Measurements from ENCODE around the gene ARAP1.
A peak's percentile ranks its signal among the peaks of the same experiment; 100 is the strongest.

ARAP1 gene

GRCh38 chr11:72760539-72761405 is 8.6 kb upstream of the ARAP1 start:
- DNase-seq = no peak

GRCh38 chr11:72759468-72759985 is 7.3 kb upstream of the ARAP1 start:
- peak; percentile 69 for DNase-seq

GRCh38 chr11:72758690-72759389 is 6.6 kb upstream of the ARAP1 start:
- peak; percentile 83 for DNase-seq

- DNase-seq = no peak
Observed at GRCh38 chr11:72758304-72758689, 6.1 kb upstream of the ARAP1 start.

- no peak for DNase-seq
Observed at GRCh38 chr11:72755713-72756285, 3.6 kb upstream of the ARAP1 start.

GRCh38 chr11:72754544-72755155 is 2.4 kb upstream of the ARAP1 start:
- no peak for DNase-seq

GRCh38 chr11:72754149-72754543 is 1.9 kb upstream of the ARAP1 start:
- no peak for DNase-seq

- DNase-seq = no peak
Observed at GRCh38 chr11:72753341-72754148, 1.3 kb upstream of the ARAP1 start.

- DNase-seq = no peak
Observed at GRCh38 chr11:72751116-72752087, 806 bp downstream of the ARAP1 start.

- no peak for DNase-seq
Observed at GRCh38 chr11:72750556-72751115, 1.6 kb downstream of the ARAP1 start.

GRCh38 chr11:72750086-72750485 is 2.1 kb downstream of the ARAP1 start:
- no peak for DNase-seq

GRCh38 chr11:72747289-72747855 is 4.8 kb downstream of the ARAP1 start:
- no peak for DNase-seq

GRCh38 chr11:72746821-72747220 is 5.4 kb downstream of the ARAP1 start:
- DNase-seq = no peak

GRCh38 chr11:72745925-72746550 is 6.2 kb downstream of the ARAP1 start:
- no peak for DNase-seq

- no peak for DNase-seq
Observed at GRCh38 chr11:72745511-72745910, 6.7 kb downstream of the ARAP1 start.

GRCh38 chr11:72744474-72744873 is 7.7 kb downstream of the ARAP1 start:
- DNase-seq = no peak

GRCh38 chr11:72743321-72744221 is 8.6 kb downstream of the ARAP1 start:
- no peak for DNase-seq

GRCh38 chr11:72742513-72743320 is 9.5 kb downstream of the ARAP1 start:
- no peak for DNase-seq

All from NCI-H1092 treated with DMSO at 0.1 percent for 48 hours (cell line).